GM12873 (cell line): ENCODE results near the gene ABHD16A.

Experiments
- TF ChIP-seq, protein P1 (sequence below): IDR thresholded peaks from 2 replicates; pipeline ENCODE4 v1.5.1; 2012; ENCODE audit warnings: low read depth, mild to moderate bottlenecking, moderate library complexity, low read length, control low read depth; ENCODE audit not compliant: insufficient read depth; ENCODE audit errors: missing control alignments

The ABHD16A gene

DNA sequence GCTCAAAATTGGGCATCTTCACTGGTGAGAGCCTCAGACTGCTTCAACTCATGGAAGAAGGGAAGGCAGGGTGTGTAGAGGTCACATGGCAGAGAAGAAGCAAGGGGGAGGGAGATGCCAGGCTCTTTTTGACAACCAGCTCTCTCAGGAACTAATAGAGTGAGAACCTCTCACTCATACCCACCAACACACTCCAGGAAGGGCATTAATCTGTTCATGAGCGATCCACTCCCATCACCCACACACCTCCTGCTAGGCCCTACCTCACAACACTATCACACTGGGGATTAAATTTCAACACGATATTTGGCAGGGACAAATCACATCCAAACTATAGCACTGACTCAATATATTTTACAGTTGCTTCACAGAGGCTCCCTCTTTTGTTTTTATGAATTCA is 38.7 kb upstream of the ABHD16A start:
- TF ChIP-seq, protein P1, sequence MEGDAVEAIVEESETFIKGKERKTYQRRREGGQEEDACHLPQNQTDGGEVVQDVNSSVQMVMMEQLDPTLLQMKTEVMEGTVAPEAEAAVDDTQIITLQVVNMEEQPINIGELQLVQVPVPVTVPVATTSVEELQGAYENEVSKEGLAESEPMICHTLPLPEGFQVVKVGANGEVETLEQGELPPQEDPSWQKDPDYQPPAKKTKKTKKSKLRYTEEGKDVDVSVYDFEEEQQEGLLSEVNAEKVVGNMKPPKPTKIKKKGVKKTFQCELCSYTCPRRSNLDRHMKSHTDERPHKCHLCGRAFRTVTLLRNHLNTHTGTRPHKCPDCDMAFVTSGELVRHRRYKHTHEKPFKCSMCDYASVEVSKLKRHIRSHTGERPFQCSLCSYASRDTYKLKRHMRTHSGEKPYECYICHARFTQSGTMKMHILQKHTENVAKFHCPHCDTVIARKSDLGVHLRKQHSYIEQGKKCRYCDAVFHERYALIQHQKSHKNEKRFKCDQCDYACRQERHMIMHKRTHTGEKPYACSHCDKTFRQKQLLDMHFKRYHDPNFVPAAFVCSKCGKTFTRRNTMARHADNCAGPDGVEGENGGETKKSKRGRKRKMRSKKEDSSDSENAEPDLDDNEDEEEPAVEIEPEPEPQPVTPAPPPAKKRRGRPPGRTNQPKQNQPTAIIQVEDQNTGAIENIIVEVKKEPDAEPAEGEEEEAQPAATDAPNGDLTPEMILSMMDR: no peak

DNA sequence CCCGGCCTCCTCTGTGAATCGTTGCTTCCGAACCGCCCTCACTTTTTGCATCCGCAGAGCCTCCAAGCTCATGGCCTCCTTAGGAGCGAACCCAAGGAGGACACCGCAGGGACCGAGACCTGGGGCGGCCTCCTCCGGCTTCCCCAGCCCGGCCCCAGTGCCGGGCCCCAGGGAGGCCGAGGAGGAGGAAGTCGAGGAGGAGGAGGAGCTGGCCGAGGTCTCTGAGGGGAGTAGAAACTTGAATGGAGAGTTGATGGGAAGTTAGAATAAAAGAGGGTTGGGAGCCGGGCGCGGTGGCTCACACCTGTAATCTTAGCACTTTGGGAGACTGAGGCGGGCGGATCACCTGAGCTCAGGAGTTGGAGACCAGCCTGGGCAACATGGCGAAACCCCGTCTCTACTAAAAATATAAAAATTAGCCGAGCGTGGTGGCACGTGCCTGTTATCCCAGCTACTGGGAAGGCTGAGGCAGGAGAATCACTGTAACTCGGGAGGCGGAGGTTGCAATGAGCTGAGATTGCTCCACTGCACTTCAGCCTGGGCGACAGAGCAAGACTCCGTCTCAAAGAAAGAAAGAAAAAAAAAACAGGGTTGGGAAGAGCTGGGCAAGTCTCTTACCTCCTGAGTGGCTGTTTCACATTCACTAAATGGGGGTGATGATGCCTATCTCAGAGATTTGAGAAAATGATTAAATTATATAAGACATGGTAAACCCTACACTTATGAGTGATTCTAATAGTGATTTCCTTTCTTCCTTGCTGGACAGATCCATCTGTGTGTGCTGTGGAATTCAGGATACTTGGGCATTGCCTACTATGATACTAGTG is 37.5 kb upstream of the ABHD16A start:
- TF ChIP-seq, protein P1: no peak

DNA sequence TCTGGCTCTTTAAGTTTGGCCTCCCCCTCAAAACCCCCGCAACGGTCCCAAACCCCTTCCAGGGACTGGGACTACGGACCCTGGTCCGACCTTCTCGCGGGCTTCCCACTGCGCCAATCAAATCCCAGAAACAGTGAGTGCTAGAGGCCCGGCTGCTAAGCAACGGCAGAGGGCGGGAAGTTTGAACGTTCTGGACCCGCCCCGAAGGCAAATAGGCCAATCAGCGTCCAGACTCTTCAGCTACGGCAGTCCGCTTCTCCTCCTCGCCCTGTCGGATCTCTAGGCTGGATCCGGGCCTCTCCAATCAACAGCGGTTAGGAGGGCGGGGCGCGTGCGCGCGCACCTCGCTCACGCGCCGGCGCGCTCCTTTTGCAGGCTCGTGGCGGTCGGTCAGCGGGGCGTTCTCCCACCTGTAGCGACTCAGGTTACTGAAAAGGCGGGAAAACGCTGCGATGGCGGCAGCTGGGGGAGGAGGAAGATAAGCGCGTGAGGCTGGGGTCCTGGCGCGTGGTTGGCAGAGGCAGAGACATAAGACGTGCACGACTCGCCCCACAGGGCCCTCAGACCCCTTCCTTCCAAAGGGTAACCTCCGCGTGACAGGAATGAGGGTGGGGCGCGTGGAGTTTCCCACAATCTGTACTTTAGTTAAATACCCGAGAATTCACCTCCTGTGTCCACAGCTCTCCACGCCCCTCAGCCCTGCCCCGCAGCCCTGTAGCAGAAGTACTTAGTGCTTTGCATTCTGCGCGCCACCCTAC is 36.7 kb upstream of the ABHD16A start, which contains the start of gene MSH5:
MSH5 (plus strand) TSS at position 367 of the 758 bp plus-strand sequence. CDS start 462 bp downstream, outside the sequence.
- TF ChIP-seq, protein P1: no peak

DNA sequence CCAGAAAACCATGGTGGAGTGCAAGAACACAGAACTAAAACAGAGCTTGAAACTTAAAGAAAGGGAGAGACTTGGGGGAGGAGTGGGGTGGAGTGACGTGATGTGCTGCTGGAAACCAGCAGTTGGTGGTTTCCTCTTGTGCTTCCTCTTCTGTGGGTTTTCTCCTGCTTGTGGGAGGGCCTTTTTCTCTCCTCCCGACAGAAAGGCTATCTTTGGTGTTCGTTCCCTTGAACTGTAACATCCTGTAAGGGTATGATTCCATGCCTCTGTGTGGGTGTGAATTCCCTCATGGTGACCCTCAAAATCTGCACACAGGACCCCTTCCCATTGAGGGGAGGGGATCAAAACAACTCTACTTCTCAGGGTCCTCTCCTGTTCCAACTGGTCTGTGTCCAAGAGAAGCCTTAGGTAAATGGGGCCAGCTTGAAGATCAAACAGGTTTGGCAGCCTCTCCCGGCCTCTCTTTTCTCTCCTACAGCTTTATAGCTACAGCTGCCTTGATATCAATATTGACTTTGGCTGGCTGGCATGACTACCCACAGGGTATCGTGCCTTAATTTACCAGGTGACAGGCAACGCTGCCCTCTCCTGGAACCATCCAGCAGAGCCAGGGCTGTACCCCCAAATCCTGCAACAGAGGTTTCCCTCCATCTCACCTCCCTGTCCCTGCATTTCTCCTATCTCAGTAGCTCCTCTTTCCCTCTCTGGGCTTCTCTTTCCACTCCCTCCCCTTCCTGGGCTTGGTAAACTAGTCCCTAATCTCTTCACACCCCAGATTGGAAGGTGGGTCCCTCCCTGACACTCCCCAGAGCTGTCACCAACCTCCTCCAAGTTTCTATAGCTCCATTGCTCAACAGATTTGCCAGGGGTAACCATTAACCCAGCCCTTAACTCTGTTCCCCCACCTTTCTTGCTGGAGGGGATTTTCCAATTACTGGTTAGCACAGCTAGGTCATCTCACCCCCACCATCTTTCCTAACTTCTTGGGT is 35.2 kb upstream of the ABHD16A start:
- TF ChIP-seq, protein P1: peak; percentile 45

DNA sequence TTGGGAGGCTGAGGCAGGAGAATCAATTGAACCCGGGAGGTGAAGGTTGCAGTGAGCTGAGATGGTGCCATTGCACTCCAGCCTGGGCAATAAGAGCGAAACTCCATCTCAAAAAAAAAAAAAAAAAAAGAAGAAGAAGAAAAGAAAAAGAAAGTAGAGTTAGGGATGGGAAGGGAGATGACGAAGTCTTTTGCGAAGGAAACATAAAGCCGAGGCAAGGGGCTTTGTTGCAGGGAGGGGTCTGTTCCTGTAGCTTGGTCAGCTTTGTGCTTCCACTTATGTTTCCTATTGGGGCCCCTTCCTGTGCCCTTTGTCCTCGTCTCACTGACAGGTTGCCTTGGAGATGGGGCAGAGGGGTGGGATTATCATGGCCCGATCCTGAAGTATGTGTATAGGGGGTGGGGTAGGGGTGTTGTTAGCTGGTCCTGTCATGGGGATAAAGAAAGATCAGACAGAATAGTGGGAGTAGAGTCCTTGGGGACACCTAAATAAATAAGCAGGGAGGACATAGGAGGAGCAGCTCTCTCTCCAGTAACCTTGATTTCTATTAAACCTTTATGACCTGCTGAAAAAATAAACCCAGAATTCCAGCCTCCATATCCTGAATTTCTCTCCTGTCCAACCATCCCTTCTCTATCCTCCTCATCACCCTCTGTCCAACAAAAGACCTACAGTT is 34.3 kb upstream of the ABHD16A start:
- TF ChIP-seq, protein P1: no peak

DNA sequence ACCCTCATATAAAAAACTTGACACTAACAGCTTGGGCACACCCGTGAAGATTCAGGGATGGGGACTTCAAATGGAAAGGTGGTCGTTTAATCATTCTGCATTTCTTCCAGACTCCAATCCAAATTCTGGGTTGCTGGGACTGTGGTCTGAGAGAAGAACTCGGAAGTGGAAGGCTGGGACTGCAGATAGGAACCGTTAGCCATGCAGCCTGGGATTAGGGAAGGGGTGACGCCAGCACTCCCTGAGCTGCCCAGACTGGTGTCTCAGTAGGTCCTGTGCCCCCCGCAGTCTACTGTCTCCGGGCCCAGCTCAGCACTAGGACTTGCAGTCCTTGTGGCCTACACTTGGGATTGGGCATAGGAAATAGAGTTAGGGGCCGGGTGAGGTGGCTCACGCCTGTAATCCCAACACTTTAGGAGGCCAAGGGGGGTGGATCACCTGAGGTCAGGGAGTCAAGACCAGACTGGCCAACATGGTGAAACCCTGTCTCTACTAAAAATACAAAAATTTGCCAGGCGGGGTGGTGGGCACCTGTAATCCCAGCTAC is 33.7 kb upstream of the ABHD16A start:
- TF ChIP-seq, protein P1: no peak
